Progenitor cell of endocrine pancreas (in vitro differentiated cells): Measurements from ENCODE around the gene LGR6. TPM values are rescaled to one million over a fixed set of nuclear protein-coding genes. Genes with fewer than 3 reads are reported as not detected.

ENCODE experiments used
- DNase-seq: peaks from one replicate; pipeline ENCODE4 v3.0.0; 2021; ENCODE audit warnings: low spot score; ENCODE audit not compliant: unreplicated experiment
- H3K27ac Mint-ChIP-seq: 2 replicates; pipeline ENCODE4 v1.8.0; 2021; ENCODE audit warnings: mild to moderate bottlenecking, moderate library complexity, mixed read lengths
- H3K27me3 Mint-ChIP-seq: 2 replicates; pipeline ENCODE4 v1.8.0; 2021; ENCODE audit warnings: mixed read lengths
- H3K36me3 Mint-ChIP-seq: 2 replicates; pipeline ENCODE4 v1.8.0; 2022; ENCODE audit warnings: mixed read lengths; ENCODE audit not compliant: insufficient read depth
- H3K4me1 Mint-ChIP-seq: 2 replicates; pipeline ENCODE4 v1.8.0; 2021; ENCODE audit warnings: low read depth, mixed read lengths
- H3K4me3 Mint-ChIP-seq: 2 replicates; pipeline ENCODE4 v1.8.0; 2021; ENCODE audit warnings: low read depth, mild to moderate bottlenecking, moderate library complexity, mixed read lengths
- H3K9me3 Mint-ChIP-seq: 2 replicates; pipeline ENCODE4 v1.8.0; 2021; ENCODE audit warnings: low read depth, mixed read lengths
- total RNA-seq: library from RNA; stranded (reverse); gene quantifications from 2 replicates; pipeline ENCODE4 v1.2.1, GENCODE V29; 2021
- TF ChIP-seq, protein P1 (sequence below): fragments of 200-600 bp; sonication (generic); IDR thresholded peaks from one replicate; pipeline ENCODE4 v1.5.0; 2021; ENCODE audit warnings: antibody characterized with exemption, mild to moderate bottlenecking; ENCODE audit not compliant: unreplicated experiment

Gene LGR6
- total RNA-seq, 1 donor from 2014 or later = 0.50 TPM

DNA sequence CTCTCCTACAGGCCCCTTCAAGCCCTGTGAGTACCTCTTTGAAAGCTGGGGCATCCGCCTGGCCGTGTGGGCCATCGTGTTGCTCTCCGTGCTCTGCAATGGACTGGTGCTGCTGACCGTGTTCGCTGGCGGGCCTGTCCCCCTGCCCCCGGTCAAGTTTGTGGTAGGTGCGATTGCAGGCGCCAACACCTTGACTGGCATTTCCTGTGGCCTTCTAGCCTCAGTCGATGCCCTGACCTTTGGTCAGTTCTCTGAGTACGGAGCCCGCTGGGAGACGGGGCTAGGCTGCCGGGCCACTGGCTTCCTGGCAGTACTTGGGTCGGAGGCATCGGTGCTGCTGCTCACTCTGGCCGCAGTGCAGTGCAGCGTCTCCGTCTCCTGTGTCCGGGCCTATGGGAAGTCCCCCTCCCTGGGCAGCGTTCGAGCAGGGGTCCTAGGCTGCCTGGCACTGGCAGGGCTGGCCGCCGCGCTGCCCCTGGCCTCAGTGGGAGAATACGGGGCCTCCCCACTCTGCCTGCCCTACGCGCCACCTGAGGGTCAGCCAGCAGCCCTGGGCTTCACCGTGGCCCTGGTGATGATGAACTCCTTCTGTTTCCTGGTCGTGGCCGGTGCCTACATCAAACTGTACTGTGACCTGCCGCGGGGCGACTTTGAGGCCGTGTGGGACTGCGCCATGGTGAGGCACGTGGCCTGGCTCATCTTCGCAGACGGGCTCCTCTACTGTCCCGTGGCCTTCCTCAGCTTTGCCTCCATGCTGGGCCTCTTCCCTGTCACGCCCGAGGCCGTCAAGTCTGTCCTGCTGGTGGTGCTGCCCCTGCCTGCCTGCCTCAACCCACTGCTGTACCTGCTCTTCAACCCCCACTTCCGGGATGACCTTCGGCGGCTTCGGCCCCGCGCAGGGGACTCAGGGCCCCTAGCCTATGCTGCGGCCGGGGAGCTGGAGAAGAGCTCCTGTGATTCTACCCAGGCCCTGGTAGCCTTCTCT lies 124.6 kb downstream of the LGR6 start:
- TF ChIP-seq, protein P1, sequence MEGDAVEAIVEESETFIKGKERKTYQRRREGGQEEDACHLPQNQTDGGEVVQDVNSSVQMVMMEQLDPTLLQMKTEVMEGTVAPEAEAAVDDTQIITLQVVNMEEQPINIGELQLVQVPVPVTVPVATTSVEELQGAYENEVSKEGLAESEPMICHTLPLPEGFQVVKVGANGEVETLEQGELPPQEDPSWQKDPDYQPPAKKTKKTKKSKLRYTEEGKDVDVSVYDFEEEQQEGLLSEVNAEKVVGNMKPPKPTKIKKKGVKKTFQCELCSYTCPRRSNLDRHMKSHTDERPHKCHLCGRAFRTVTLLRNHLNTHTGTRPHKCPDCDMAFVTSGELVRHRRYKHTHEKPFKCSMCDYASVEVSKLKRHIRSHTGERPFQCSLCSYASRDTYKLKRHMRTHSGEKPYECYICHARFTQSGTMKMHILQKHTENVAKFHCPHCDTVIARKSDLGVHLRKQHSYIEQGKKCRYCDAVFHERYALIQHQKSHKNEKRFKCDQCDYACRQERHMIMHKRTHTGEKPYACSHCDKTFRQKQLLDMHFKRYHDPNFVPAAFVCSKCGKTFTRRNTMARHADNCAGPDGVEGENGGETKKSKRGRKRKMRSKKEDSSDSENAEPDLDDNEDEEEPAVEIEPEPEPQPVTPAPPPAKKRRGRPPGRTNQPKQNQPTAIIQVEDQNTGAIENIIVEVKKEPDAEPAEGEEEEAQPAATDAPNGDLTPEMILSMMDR = no peak
- no peak overlapping the region for H3K27ac Mint-ChIP-seq

DNA sequence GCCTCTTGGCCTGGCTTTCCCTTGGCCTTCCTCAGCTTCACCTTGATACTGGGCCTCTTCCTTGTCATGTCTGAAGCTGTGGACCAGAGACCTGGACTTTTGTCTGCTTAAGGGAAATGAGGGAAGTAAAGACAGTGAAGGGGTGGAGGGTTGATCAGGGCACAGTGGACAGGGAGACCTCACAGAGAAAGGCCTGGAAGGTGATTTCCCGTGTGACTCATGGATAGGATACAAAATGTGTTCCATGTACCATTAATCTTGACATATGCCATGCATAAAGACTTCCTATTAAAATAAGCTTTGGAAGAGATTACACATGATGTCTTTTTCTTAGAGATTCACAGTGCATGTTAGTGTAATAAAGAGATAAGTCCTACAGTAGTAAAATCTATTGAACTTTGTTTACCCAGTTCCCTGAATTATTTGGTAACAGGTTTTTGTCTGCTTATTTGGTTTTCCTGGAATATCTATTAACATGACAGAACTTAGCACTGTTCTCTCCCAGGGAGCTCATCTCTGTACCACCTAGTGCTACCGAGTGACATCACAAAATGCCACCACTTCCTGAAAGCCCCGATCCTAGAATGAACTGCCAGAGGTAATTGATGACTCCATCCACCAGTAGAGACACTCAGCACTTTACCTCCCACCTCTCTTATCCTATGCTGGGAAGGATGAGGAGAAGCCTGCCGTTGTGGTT lies 125.9 kb downstream of the LGR6 start:
- DNase-seq = no peak
- Mint-ChIP-seq H3K4me1 (no peaks in the 10 kb centered on the region), H3K9me3 (no peaks in the 10 kb centered on the region), H3K27ac (no peak overlapping the region), H3K36me3 (no peaks in the 10 kb centered on the region), H3K4me3 (no peak overlapping the region), H3K27me3 (peaks cover 4% of the 10 kb centered on the region)
- TF ChIP-seq, protein P1 = no peak

More for the DNA sequence above, 124.6 kb downstream of the LGR6 start:
- H3K36me3 Mint-ChIP-seq = no peaks in the 10 kb centered on the region
- H3K4me3 Mint-ChIP-seq = no peak overlapping the region
- H3K27me3 Mint-ChIP-seq = peaks cover 8% of the 10 kb centered on the region
- no peaks in the 10 kb centered on the region for H3K9me3 Mint-ChIP-seq
- no peak for DNase-seq
- H3K4me1 Mint-ChIP-seq = no peaks in the 10 kb centered on the region

DNA sequence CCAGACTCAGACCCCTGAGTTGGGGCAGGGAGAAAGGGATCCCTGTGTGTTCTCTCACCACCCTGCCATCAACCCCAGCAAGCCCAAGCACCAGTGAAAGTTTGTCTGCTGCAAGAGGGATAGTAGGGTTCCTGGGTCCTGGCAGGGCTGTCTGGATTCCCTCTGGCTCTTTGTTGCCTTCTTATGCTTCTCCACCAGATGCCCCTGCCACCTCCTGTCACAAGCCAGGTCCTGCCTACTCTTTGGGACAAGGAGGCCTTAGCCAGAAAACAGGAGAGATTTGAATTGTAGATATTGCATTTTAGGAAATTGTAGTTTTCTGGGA lies 126.4 kb downstream of the LGR6 start:
- no peaks in the 10 kb centered on the region for H3K9me3 Mint-ChIP-seq
- DNase-seq = no peak
- no peaks in the 10 kb centered on the region for H3K4me1 Mint-ChIP-seq
- TF ChIP-seq, protein P1 = no peak
- H3K4me3 Mint-ChIP-seq = no peak overlapping the region
- H3K27me3 Mint-ChIP-seq = peaks cover 4% of the 10 kb centered on the region
- H3K27ac Mint-ChIP-seq = no peak overlapping the region
- no peaks in the 10 kb centered on the region for H3K36me3 Mint-ChIP-seq

DNA sequence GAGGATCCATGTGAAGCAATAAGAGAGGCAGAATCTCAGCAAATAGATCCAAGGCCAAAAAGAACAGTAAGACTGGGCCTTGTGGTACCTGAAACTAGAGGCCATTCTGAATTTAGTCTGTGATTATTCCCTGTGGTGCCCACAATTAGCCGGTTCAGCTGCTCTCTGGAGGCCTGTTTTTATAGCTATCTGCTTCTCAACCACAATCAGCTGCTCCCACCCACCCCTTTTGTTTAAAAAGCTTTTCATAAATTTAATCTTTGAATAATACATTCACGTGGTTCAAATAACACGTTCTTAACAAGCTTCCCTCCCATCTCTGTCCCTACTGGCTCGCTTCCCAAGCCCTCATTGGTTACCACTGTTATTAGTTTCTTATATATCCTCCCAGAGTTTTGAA lies 130.1 kb downstream of the LGR6 start:
- Mint-ChIP-seq H3K9me3 (no peaks in the 10 kb centered on the region), H3K4me3 (no peak overlapping the region), H3K4me1 (no peaks in the 10 kb centered on the region), H3K27me3 (no peaks in the 10 kb centered on the region), H3K36me3 (no peaks in the 10 kb centered on the region), H3K27ac (no peak overlapping the region)
- no peak for DNase-seq
- TF ChIP-seq, protein P1 = no peak

DNA sequence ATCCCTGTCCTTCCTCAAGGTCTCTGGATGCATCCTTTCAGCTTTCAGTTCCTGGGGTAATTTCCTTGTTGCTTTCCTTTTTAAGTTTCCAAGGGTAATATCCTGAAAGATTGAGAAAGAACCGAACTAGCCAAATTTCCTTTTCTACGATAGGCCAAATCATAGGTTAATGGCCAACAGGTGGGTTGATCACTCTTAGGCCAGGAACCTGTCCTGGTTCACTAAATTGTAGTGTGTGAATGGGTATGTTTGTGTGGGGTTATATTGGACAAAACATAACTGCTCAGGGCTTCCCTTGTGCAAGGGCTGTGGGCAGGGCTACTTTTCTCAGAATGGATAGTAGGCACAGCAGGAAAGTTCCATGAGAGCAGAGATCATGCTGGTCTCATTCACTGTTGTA lies 131.0 kb downstream of the LGR6 start:
- Mint-ChIP-seq H3K4me1 (no peaks in the 10 kb centered on the region), H3K36me3 (no peaks in the 10 kb centered on the region), H3K9me3 (no peaks in the 10 kb centered on the region), H3K27me3 (no peaks in the 10 kb centered on the region), H3K27ac (no peak overlapping the region), H3K4me3 (no peak overlapping the region)
- TF ChIP-seq, protein P1 = no peak
- no peak for DNase-seq
